Measurements from ENCODE around the gene ARID5B.

Gene ARID5B

DNA sequence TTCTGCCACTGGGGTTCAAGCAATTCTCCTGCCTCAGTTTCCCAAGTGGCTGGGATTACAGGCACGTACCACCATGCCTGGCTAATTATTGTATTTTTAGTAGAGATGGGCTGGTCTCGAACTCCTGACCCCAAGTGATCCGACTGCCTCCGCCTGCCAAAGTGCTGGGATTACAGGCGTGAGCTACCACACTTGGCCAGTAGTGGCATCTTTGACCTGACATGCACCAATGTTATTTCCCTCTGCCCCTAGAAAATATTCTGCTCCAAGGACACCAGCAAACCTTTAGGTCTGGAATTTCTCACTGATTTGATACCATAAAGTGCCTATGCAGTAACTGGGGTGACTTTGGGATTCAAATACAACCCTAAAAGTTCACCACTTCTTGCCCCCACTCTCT, 179.4 kb downstream of the ARID5B start:
- no peak for DNase-seq (ENCODE audit: low spot score)
- TF ChIP-seq, protein P1, sequence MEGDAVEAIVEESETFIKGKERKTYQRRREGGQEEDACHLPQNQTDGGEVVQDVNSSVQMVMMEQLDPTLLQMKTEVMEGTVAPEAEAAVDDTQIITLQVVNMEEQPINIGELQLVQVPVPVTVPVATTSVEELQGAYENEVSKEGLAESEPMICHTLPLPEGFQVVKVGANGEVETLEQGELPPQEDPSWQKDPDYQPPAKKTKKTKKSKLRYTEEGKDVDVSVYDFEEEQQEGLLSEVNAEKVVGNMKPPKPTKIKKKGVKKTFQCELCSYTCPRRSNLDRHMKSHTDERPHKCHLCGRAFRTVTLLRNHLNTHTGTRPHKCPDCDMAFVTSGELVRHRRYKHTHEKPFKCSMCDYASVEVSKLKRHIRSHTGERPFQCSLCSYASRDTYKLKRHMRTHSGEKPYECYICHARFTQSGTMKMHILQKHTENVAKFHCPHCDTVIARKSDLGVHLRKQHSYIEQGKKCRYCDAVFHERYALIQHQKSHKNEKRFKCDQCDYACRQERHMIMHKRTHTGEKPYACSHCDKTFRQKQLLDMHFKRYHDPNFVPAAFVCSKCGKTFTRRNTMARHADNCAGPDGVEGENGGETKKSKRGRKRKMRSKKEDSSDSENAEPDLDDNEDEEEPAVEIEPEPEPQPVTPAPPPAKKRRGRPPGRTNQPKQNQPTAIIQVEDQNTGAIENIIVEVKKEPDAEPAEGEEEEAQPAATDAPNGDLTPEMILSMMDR (IDR thresholded peaks at IDR 0.05; ENCODE audit: extremely low read depth, missing control alignments) = no peak

DNA sequence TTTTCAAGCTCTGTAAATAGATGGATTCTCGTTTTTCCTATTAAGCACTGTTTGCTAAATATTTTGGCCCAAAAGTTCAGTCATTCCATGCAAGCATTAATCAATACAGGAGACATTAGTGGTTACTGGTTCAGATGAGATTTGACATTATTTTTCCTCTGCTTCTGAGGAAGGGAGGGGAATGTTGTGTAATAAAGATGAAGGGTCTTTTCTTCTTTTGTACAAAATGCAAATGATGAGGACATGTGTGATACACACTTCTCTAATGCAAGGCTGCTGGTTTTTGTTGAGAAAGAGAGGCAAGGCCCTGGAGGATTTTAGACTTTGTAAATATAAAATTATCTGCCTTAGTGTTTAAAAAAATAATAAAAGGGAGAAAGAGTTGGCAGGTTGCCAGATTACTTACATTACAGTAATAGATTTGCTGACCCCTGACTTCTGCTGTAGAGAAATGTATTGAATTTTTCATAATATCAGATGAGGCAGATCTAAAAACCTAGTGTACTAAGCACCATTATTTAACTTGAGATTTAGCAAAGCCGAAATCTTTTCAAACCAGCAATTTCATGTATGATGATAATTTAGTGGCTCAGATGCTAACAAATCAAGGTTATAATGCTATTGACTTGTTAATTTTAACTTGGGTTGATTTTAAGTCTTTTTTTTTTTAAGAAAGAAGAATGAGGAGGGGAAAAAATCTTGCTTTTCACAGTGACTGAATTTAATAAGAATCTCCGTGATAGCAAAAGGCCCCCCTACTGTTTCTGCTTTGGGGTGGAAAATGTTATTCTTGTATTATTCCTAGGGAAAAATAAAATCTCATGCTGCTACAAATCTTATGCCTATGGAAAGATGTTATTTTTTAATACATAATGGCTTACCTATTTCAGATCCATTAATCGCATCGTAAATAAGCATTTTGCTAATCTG, 180.1 kb downstream of the ARID5B start:
- TF ChIP-seq, protein P1 (IDR thresholded peaks at IDR 0.05; ENCODE audit: extremely low read depth, missing control alignments) = no peak
- DNase-seq (ENCODE audit: low spot score) = no peak

DNA sequence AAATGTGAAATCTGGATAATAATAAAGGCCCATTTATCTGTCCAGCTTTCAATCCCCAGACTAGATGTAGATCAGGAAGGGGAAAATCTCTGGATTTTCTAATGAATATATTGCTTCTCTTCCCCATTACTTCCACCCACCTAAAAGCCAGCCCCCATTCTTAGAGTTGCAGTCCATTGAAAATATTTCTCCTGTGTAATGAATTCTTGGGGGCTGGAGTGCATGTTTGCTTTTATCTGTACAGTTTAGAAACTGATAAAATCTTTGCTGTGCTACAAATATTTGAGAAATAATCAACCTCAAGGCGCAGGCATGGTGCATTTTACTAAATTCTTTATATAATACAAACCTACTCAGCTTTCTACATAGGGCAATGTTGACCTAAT, 180.8 kb downstream of the ARID5B start:
- TF ChIP-seq, protein P1 (IDR thresholded peaks at IDR 0.05; ENCODE audit: extremely low read depth, missing control alignments) = no peak
- no peak for DNase-seq (ENCODE audit: low spot score)

DNA sequence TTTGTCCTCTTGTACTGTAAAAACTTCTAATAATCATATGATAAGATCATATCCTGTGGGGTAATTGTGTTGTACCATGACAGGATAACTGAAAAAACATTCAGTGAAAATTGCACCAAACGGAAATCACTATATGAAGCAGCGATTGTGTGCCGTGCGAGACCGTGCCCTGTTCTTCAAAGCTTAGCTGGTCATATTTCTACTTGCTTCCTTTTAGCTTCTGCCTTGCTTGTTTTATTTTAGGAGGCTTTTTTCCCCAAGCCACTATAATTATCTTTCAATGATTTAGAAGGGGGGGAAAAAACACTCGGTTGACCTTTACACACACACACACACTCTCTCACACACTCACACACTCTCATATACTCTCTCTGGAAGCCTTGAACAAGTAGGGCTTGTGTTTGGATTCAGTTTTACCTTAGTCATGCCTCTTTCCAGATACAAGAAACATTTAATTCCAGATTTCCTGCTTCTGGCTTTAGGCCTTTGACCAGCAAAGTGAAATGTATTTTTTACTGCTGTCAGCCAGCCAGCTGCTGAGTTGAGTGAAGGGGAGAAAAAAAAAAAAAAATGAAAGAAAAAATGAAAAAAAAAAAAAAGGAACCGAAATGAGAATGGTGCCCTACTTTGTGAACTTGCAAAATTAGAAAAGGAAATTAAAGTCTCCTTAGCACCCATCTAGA, 181.4 kb downstream of the ARID5B start:
- TF ChIP-seq, protein P1 (IDR thresholded peaks at IDR 0.05; ENCODE audit: extremely low read depth, missing control alignments) = no peak
- no peak for DNase-seq (ENCODE audit: low spot score)

DNA sequence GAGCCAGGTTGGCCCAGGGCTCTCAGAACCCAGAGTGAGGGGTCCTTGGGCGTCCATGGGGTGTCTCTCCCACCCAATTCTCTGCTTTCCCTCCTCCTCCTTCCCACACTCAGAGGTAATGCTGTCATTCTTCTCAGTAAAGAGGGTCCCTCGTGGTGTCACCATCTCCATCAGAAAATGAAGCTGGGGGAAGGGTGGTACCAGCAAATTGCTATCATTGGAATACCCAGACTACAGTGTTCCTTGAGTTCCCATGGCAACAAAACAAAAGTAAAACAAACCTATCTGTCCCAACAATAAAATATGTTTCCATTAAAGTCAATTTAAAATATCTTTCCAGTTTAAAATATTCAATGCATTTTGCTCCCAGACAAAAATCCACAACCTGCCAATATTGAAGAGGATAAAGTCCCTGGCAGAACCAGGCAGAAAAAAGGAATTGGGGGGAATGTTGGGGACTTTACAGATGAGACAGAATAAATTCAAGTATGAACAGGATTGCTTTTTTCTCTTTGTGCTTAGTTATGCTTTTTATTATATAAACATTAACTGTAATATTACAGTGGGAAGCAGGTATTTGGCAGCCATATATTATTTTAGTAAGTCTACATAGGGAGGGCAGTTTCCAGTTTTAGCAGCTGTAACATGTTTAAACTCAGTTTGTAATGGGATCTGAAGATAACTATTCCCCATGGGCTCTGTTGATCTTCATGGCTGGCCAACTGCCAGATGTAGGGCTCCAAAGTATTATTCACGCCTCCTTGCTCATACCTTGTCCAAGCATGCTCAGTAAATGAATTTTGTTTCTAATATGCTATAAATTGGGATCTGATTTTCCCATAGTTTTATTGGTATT, 182.1 kb downstream of the ARID5B start:
- no peak for DNase-seq (ENCODE audit: low spot score)
- TF ChIP-seq, protein P1 (IDR thresholded peaks at IDR 0.05; ENCODE audit: extremely low read depth, missing control alignments) = no peak

DNA sequence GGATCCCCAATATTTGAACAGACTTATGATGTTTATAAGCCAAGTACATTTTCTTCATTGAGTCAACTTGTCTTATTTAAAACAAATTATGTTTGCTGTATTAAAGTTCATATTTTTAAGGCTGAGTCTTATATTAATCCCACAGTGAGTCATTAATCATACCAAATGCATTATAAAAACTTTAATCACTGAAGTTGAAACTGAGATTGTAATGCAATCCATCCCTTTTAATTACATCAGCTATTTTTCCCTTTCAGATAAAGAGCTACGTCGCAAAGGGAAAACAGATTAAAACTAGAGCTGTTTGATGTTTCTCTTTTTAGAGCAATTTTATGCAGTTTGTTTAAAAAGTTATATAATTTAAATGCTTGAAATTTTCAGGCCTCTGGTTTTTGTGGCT, 183.0 kb downstream of the ARID5B start:
- DNase-seq (ENCODE audit: low spot score) = no peak
- TF ChIP-seq, protein P1 (IDR thresholded peaks at IDR 0.05; ENCODE audit: extremely low read depth, missing control alignments) = no peak
